Astrocyte of the cerebellum (primary cell): Measurements from ENCODE around the gene CACNA1E.
"Not testable (repeated sequence)": the region's sequence is repeated elsewhere in the genome, so short reads cannot be mapped to it uniquely, and the experiment has no call there.

Source experiments
- DNase-seq: peaks from one replicate; pipeline ENCODE4 v3.0.0-alpha.2; 2011; ENCODE audit warnings: low read depth
- H3K4me3 ChIP-seq: 2 replicates; pipeline ENCODE4 v1.5.1; 2011; ENCODE audit warnings: mild to moderate bottlenecking, low read depth, low read length, moderate library complexity
- in situ Hi-C: cut with HindIII; loops from 2 replicates; pipeline ENCODE4 v1.10.0; 2017; ENCODE audit warnings: low sequenced_read_pairs
- TF ChIP-seq, protein P1 (sequence below): IDR thresholded peaks from 2 replicates; pipeline ENCODE4 v1.5.1; 2012; ENCODE audit warnings: low read length, low read depth, moderate library complexity, mild to moderate bottlenecking; ENCODE audit errors: missing control alignments

The CACNA1E gene

DNA sequence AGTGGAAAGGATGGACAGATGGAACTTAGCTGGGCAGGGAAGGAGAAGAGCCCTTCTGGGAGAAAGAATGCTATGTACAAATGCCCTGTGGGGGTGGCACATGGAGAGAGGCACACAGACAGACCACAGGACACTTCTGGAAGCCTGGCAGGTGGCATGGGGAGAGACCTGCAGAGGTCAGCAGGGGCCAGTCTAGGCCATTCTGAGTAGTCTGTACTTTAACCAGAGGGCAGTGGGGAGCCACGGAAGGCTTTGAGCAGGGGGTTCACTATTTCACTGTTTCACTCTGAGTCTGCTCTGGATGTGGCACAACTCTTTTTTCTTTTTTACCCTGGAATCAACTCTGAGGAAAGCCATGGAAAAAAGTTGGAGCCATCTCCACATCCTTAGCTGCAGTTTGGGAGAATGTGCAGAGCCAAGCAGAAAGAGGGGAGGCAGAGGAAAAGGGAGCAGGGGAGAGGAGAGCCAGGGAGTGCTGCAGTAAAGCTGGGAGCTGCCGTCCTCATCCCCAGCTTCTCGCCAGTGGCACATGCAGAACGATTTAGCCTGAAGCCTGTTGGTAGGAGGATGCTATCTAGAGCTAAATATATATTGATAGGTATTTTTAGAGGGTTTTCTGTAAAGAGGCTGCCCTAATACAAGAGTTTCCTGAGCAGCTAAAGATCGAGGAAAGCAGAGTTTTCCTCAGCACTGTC is 34.0 kb downstream of the CACNA1E start:
- TF ChIP-seq, protein P1, sequence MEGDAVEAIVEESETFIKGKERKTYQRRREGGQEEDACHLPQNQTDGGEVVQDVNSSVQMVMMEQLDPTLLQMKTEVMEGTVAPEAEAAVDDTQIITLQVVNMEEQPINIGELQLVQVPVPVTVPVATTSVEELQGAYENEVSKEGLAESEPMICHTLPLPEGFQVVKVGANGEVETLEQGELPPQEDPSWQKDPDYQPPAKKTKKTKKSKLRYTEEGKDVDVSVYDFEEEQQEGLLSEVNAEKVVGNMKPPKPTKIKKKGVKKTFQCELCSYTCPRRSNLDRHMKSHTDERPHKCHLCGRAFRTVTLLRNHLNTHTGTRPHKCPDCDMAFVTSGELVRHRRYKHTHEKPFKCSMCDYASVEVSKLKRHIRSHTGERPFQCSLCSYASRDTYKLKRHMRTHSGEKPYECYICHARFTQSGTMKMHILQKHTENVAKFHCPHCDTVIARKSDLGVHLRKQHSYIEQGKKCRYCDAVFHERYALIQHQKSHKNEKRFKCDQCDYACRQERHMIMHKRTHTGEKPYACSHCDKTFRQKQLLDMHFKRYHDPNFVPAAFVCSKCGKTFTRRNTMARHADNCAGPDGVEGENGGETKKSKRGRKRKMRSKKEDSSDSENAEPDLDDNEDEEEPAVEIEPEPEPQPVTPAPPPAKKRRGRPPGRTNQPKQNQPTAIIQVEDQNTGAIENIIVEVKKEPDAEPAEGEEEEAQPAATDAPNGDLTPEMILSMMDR, result no peak
- DNase-seq, result no peak
- H3K4me3 ChIP-seq, result no peak overlapping the region
- in situ Hi-C loops, result no loop called here

DNA sequence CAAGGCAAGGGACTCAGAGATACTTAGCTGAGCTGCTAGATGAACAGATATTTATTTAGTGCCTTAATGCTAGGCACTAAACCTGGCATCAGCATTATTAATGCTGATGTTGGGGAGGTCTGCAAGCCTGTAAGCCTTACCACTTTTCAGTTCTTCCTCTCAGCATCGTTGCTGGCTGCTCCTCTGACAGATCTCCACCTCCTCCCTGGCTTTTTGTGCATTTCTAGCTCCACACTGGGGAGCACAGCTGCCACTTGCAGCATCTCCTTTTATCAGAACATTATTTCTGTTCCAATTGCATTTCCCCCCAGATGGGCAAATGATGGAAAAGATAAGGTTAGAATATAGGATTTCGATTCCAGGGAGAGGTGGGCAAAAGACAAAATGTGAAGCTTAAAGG is 34.8 kb downstream of the CACNA1E start:
- TF ChIP-seq, protein P1, result no peak
- no peak overlapping the region for H3K4me3 ChIP-seq
- in situ Hi-C loops, result no loop called here
- DNase-seq, result no peak

DNA sequence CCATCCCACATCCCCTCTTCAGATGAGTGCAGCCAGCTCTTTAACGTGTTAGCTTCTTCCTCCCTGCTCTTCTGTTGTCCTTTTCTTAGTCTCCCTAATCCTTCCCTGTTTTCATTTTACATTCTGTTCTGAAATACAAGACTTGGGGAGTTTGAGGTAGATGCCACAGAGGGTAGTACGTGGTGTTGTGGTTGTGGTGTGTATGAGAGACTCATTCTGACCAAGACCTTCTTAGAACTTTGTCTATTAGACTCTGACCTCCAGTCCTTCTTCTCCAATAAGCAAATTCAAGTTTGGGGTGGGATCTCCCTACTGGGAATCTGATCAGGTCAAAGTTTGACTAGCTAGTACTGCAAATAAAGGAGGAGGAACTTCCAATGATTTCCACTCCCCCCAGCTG is 39.5 kb downstream of the CACNA1E start:
- in situ Hi-C loops, result no loop called here

DNA sequence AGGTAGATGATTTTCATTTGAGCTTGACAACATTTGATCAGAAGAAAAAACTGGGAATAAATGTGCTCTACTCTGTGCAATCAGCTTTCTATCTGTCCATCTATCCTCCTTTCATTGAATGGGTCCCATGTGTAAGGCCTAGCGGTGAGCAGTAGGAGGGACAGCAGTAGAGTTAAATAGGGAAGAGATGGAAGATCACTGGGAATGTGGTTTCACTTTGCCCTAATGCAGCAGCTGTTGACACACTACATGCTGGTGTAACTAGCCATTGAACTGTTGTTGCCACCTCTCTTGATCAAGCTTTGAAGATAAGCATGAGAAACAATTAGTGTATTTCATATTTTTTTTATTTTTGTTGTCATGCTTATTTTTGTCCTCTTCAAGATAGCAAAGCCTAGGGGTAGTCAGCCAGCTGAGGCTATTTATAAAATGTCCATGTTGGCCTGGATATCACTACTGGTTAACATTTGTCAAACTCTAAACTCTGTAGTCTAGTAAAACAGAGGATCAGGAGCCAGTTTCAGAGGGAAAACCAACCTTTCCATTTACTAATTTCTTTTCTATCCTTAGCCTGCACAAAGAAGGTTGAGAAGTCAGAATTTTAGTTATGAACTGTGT is 41.9 kb downstream of the CACNA1E start:
- in situ Hi-C loops, result no loop called here
- TF ChIP-seq, protein P1, result no peak
- H3K4me3 ChIP-seq, result no peak overlapping the region
- DNase-seq, result no peak

More for the DNA sequence above, 39.5 kb downstream of the CACNA1E start:
- TF ChIP-seq, protein P1, result no peak
- DNase-seq, result no peak
- H3K4me3 ChIP-seq, result no peak overlapping the region

DNA sequence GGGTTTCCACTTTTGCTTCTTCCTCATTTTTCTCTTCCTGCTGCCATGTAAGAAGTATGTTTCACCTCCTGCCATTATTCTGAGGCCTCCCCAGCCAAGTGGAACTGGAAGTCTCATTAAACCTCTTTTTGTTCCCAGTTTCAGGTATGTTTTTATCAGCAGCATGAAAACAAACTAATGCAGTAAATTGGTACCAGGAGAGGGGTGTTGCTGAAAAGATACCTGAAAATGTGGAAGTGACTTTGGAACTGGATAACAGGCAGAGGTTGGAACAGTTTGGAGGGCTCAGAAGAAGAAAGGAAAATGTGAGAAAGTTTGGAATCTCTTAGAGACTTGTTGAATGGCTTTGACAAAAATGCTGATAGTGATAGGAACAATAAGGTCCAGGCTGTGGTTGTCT is 44.9 kb downstream of the CACNA1E start:
- in situ Hi-C loops, H3K4me3 ChIP-seq, DNase-seq: not testable (repeated sequence)

DNA sequence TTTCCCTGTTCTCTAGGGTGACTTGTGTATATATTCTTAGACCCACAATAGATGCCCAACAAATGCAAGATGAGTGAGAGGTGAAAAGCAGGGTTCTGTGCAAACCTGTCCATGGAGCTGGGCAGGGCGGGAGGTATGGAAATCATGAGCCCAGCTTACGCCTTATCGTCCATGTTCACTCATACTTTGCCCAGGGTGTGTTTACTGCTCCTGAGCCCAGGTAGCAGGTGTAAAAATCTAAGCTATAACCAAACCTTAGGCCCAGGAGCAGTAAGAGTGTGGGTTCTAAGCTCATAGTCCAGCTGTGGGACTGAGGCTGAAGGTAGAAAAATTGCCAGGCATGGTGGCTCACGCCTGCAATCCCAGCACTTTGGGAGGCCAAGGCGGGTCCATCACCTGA is 48.1 kb downstream of the CACNA1E start:
- DNase-seq, result no peak
- TF ChIP-seq, protein P1, result no peak
- in situ Hi-C loops, result no loop called here
- H3K4me3 ChIP-seq, result no peak overlapping the region

DNA sequence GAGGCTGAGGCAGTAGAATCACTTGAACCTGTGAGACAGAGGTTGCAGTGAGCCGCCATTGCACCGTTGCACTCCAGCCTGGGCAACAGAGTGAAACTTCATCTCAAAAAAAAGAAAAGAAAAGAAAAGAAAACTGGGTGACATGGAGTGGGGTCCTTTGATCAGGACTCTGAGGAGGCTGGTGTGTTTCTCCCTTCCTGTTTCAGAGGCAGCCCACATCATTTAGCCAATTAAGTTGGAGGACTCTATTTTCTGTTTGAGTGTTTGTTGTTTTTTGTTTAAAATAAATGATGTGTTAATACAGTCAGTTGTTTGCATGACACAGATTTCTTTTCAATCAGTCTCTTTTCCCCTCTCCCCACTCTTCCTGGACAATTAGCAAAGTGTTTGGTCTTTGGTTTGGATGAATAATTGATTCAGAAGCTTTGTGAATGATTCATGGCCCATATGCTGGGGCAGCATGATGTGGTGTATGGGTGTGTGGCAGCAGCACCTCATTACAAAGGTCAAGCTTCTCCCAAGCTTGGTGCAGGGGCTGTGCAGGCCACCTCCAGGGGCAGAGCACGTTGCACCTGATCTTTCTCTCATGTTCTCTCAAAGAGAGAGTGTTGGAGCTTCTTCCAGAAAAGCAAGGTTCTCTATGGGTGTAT is 48.8 kb downstream of the CACNA1E start:
- in situ Hi-C loops, result no loop called here
- no peak for DNase-seq
- no peak overlapping the region for H3K4me3 ChIP-seq
- TF ChIP-seq, protein P1, result no peak
